DMS79 treated with DMSO at 0.1 percent for 48 hours (cell line): ENCODE measurements around the gene ACTN4.
A peak's percentile ranks its signal among the peaks of the same experiment; 100 is the strongest.
"Not testable (repeated sequence)": the region's sequence is repeated elsewhere in the genome, so short reads cannot be mapped to it uniquely, and the experiment has no call there.

Experiments
- DNase-seq: peaks from one replicate; lab custom pipeline; 2025; lab: John Stamatoyannopoulos, UW

ACTN4 gene

DNA sequence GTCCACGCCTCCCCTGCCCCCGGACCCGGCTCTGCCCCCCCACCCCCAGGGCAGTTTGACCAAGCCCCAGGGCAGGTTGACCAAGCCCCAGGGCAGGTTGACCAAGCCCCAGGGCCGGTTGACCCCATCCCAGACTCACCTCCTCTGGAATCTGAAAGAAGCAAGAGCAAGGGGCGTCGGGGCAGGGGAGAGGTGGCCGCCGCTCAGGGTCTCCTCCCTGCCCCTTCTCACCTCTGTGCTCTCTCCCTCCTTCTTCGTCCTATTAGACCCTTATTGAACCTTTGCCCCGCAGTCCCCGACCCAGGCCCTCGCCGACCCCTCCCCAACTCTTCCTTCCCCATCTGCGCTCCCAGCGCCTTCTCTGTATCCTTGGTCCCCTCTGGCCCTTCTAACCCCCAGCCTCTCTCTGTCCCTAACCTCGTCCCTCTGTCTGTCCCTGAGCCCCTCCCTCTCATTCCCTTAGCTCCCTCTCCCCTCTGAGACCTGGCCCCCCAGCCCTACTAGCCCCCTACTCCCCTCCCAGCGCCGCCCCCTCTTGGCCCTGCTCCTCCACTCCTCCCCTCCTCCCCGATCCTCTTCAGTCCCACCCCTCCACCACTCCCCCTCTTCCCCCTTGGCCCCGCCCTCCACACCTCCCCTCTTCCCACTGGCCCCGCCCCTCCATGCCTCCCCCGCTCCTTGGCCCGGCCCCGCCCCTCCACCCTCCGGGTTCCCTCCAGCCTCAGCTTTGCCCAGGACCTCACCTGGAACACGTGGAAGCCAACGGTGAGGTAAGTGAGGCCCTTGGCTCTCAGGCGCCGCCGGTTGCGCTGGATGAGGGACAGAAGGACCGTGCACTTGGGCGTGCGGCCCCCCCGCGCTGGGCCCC is 89.2 kb downstream of the ACTN4 start:
- DNase-seq: peak; percentile 20

GRCh38 chr19:38737281-38737865 is 89.9 kb downstream of the ACTN4 start:
- DNase-seq: no peak

- no peak for DNase-seq
These were observed 90.7 kb downstream of the ACTN4 start for GRCh38 chr19:38737921-38738737.

DNA sequence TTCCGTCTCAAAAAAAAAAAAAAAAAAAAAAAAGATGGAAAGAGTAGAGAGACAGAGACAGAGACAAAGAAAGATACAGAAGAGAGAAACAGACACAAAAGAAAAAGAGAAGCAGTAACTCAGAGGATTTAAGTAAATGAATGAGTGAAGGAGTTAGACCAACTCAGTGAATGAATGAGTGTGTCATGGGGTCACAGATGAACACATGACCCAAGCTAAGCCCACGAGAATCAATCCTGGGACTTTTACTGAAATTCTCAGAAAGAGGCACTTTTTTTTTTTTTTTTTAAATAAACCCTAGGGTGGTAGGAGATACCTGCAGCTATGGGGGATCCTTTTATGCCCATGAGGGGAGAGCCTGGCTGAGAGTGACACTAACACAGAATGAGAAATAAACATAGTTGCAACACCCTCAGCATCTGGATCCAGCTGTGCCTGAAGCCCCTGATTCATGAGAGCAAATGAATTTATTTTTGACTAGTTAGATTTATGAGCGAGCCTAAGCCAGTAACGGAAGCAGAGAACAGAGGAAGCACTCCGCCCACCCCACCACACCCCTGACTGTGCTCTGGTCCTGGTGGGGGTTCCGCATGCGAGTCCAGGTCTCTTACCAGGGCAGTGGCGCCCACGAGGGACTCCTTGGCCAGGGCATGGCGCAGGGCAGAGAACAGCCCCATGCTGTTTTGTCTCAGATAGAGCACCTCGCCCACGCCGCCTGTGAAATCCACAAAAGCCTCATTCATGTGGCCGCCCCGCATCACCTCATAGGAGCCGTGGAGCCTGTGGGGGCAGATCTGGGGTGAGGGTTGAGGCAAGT is 92.2 kb downstream of the ACTN4 start:
- DNase-seq: no peak

- DNase-seq: no peak
These were observed 92.8 kb downstream of the ACTN4 start for GRCh38 chr19:38740257-38740592.

GRCh38 chr19:38740932-38741331 is 93.5 kb downstream of the ACTN4 start:
- no peak for DNase-seq

DNA sequence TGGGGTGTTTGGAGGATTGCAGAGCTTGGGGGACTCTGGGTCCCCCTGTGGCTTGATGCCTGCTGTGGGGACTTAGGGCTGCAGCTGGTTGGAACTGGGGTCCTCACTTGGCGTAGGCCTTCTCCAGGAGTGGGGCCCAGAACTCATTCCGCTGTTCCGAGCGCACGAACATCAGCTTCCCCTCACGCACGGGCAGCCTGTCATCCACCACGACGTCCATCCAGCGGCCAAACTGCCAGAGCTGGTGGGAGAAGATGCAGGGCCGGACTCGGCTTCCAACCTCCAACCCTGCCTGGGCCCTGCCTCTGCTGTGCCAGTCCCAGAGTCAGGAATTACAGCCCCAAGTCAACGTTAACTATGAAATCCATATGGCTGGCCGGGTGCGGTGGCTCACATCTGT is 94.2 kb downstream of the ACTN4 start:
- DNase-seq: no peak

DNA sequence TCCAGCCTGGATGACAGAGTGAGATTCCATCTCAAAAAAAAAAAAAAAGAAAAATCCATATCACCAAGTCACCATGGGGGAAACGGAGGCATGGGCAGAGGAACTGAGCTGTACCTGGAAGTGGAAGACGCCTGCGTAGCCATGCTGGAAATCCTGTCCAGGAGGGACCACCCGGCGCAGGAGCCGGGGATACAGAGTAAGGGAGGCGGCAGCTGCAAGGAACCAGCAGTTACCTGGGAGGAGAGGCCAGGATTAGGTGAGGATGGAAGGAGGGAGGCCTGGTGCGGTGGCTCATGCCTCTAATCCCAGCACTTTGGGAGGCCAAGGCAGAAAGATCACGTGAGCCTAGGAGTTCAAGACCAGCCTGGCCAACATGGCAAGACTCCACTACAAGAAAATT is 94.8 kb downstream of the ACTN4 start:
- DNase-seq: no peak

DNA sequence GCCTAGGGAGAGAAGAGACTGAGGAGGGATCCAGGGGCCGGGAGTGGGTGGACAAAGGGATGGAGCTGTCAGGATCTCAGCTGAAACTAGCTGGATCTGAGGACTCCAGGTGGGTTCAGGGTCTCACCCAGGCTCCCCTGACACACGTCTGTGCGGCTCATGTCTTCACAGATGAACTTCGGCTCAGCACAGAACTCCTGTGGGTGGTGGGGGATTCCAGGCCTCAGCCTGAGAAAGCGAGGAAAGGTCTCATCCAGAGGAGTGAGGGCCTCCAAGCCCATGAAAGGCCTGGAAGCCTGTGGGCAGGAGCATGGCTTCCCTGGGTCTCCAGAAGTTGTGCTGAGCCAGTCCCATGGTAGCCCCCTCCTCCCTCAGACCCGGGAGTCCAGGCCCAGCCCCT is 95.5 kb downstream of the ACTN4 start:
- DNase-seq: no peak

DNA sequence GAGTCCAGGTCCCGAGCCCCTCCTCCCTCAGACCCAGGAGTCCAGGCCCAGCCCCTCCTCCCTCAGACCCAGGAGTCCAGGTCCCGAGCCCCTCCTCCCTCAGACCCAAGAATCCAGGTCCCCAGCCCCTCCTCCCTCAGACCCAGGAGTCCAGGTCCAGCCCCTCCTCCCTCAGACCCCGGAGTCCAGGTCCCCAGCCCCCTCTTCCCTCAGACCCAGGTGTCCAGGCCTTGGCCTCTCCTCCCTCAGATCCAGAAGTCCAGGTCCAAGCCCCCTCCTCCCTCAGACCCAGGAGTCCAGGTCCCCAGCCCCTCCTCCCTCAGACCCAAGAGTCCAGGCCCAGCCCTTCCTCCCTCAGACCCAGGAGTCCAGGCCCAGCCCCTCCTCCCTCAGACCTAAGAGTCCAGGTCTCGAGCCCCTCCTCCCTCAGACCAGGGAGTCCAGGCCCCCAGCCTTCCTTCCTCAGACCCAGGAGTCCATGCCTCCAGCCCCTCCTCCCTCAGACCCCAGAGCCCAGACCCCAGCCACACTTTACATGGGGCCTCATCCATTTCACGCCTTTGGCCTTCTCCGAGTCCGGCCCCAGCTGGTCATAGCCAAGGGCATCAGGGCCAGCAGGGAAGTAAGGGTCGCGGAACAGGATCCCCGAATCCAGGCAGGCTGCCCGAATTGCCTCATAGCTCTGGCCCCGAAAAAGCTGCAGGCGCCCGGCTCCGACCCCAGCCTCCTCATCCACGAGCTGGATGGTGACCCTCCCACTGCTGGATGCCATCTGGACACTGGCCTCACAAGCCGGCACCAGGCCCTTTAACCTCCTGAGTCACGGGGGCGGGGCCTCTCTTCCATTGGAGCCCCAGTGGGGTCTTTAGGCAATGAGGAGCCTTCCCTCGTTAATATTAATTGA is 96.2 kb downstream of the ACTN4 start:
- DNase-seq: no peak

DNA sequence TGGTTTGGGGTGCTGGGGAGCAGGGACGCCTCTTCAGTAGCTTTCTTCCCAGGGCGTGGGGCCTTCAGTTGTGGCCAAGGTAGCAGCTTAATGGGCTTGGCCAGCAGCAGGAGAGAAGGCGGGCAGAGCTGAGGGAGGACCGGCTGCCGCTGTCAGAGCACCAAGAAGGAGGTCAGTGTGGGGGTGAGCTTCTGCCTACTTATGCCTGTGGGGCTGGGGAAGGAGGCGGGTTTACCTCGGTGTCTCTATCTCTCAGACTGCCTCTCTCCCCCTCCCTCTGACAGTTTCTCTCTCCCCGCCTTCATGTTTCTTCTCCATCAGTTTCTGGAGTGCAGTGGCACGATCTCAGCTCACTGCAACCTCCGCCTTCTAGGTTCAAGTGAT is 96.8 kb downstream of the ACTN4 start, which contains the start of gene CAPN12:
TSS of gene CAPN12 (minus strand) at position 177 of the 384 bp plus-strand sequence. CDS start 309 bp downstream, outside the sequence.
- DNase-seq: no peak

DNA sequence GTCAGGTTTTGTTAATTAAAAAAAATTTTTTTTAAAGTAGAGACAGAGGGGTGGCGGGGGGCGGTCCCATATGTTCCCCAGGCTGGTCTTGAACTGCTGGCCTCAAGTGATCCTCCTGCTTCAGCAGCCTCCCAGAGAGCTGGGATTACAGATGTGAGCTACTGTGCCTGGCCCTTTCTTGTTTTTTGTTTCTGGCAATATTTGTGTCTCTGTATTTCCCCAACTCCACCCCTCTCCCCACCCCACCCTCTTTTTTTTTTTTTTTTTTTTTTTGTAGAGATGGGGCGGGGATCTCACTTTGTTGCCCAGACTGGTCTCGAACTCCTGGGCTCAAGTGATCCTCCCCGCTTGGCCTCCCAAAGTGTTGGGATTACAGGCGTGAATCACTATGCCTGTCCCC is 97.4 kb downstream of the ACTN4 start:
- DNase-seq: no peak

- DNase-seq: no peak
These were observed 97.9 kb downstream of the ACTN4 start for GRCh38 chr19:38745316-38745715.

GRCh38 chr19:38753783-38754182 is 106.3 kb downstream of the ACTN4 start:
- DNase-seq: not testable (repeated sequence)

DNA sequence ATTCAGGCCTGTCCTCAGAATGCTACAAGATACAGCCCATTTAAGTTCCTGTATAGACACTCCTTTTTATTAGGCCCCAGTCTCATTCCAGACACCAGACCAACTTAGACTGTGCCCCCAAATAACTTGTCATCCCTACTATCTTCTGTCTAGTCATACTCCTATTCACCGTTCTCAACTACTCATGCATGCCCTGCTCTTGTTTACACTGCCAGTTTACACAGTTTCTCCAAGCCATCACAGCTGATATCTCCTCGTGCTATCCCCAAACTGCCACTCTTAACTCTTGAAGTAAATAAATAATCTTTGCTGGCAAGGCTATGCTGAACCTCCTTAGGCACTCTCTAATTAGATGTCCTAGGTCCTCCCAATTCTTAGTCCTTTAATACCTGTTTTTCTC is 106.7 kb downstream of the ACTN4 start:
- not testable (repeated sequence) for DNase-seq

DNA sequence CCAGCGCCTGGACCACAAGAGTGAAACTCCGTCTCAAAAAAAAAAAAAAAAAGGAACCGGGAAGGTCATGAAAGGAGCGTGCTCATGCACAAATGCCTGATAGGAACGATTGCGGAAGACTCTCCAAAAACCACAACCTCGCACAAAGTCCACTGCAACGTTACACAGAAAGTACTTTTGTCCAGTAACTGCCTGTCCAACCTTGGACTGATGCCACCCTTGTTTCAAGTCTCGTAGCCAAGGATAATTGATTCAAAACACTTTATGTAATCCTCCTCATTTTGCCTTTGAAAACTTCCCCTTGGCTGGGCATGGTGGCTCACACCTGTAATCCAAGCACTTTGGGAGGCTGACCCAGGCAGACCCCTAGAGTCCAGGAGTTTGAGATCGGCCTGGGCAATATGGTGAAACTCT is 112.1 kb downstream of the ACTN4 start:
- peak; percentile 7 for DNase-seq

DNA sequence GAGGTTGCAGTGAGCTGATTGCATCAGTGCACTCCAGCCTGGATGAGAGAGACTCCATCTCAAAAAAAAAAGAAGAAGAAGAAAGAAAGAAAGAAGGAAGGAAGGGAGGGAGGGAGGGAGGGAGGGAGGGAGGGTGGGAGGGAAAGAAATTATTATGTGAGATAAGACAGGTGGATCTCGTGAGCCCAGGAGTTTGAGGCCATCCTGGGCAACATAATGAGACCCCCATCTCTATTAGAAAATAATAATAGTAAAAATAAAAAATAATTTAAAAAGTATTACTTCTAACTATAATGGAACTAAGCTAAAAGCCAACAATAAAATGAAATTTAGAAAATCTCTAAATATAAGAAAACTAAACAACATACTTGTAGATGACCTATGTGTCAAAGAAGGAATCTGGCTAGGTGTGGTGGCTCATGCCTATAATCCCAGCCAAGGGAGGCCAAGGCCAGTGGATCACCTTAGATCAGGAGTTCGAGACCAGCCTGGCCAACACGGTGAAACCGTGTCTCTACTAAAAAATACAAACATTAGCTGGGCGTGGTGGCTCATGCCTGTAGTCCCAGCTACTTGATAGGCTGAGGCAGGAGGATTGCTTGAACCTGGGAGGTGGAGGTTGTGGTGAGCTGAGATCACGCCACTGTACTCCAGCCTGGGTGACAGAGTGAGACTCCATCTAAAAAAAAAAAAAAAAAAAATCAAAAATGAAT is 113.5 kb downstream of the ACTN4 start:
- DNase-seq: not testable (repeated sequence)

DNA sequence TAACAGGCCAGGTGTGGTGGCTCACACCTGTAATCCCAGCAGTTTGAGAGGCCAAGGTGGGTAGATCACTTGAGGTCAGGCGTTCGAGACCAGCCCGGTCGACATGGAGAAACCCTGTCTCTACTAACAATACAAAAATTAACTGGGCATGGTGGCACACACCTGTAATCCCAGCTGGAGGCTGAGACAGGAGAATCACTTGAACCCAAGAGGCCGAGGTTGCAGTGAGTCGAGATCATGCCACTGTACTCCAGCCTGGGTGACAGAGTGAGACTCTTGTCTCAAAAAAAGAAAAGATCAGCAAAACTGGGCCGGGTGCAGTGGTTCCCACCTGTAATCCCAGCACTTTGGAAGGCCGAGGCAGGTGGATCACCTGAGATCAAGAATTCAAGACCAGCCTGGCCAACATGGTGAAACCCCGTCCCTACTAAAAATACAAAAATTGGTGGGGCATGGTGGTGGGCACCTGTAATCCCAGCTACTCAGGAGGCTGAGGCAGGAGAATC is 114.5 kb downstream of the ACTN4 start:
- DNase-seq: not testable (repeated sequence)

- DNase-seq: no peak
These were observed 116.4 kb downstream of the ACTN4 start for GRCh38 chr19:38763795-38764220.

GRCh38 chr19:38765214-38765613 is 117.8 kb downstream of the ACTN4 start:
- DNase-seq: no peak
